ENCODE results near the gene EPHA10.

Gene EPHA10

DNA sequence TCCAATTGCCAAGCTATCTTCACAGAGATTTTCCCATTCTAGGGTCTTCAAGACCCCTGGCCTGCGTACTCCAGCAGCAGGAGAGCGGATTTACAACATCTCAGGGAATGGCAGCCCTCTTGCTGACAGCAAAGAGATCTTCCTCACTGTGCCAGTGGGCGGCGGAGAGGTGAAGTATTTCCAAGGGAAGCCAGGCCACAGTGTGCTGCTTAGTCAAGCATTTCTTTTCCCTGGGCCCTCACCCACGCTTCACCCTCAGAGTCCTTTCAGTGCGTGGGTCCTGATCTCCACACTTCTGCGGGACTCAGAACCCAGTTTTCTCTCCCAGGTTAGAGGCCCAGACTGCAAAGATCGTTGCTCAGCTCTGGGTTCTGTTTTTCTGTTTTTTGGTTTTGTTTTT is 59.5 kb downstream of the EPHA10 start:
- no peak overlapping the region for H3K4me3 ChIP-seq (ENCODE audit: low read length)
- no peak for TF ChIP-seq CTCF (conservative IDR thresholded peaks at IDR 0.05; ENCODE audit: low read depth, low read length)
- no peak for DNase-seq (ENCODE audit: low read depth)

DNA sequence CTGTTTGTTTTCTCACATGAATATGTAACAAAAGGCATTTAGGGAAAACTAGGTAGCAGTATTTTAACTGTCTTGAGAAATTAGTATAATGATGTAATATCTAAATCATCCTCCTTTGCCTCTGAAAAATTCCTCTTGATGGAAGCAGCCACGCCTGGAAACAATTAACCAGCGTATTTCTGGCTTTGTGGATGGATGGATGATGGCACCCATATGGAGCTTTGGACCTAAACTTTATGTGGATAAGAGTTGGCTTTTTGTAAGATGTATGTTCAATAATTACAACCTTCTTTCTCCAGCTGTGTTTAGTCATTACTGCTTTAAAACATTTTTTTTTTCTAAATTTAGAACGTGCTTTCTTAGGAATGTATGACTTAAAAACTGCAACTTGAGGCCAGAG is 60.0 kb downstream of the EPHA10 start:
- no peak for DNase-seq (ENCODE audit: low read depth)
- H3K4me3 ChIP-seq (ENCODE audit: low read length): no peak overlapping the region

DNA sequence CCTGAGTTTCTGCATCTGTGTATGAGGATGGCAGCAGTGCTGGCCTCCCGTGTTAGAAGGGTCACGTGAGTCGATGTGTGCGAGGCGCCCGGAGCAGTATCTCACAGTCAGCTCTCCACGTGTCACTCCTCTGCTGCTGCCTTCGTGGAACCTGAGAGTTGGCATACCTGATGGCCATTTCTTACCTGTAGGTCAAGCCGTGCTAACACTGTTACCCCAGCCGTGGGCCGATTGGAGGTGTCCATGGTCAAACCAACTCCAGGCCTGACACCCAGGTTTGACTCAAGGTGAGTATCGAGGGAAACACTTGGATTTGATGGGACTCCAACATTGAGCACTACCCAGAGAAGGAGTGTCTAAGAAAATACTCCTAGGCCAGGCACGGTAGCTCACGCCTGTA is 61.9 kb downstream of the EPHA10 start:
- no peak for TF ChIP-seq CTCF (conservative IDR thresholded peaks at IDR 0.05; ENCODE audit: low read depth, low read length)
- H3K4me3 ChIP-seq (ENCODE audit: low read length): no peak overlapping the region
- no peak for DNase-seq (ENCODE audit: low read depth)

More for the DNA sequence above, 60.0 kb downstream of the EPHA10 start:
- no peak for TF ChIP-seq CTCF (conservative IDR thresholded peaks at IDR 0.05; ENCODE audit: low read depth, low read length)

DNA sequence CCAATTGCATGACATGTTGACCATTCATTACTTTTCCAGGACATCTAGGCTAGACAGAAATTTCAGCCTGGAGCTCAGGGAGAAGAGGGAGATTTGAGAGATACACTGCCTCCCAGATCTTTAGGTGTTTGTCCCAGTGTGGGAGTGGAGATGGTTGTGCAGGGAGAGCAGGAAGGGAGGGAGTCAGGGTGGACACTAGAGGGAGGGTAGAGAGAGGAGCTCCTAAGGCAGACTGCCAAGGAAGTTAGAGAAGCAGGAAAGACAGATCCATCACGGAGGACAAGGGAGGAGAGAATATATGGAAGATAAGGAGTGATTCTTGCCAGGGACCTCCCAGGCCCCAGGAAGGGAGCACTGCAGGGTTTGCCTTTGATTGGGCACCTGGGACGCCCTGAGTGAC is 63.9 kb downstream of the EPHA10 start:
- H3K4me3 ChIP-seq (ENCODE audit: low read length): no peak overlapping the region
- no peak for DNase-seq (ENCODE audit: low read depth)
- no peak for TF ChIP-seq CTCF (conservative IDR thresholded peaks at IDR 0.05; ENCODE audit: low read depth, low read length)

- TF ChIP-seq CTCF (conservative IDR thresholded peaks at IDR 0.05; ENCODE audit: low read depth, low read length): no peak
- no peak for DNase-seq (ENCODE audit: low read depth)
- no peak overlapping the region for H3K4me3 ChIP-seq (ENCODE audit: low read length)
Measured at GRCh38 chr1:37699147-37699546, 65.8 kb downstream of the EPHA10 start.

GRCh38 chr1:37697737-37698136 is 67.2 kb downstream of the EPHA10 start:
- TF ChIP-seq CTCF (conservative IDR thresholded peaks at IDR 0.05; ENCODE audit: low read depth, low read length): no peak
- no peak for DNase-seq (ENCODE audit: low read depth)
- H3K4me3 ChIP-seq (ENCODE audit: low read length): no peak overlapping the region

DNA sequence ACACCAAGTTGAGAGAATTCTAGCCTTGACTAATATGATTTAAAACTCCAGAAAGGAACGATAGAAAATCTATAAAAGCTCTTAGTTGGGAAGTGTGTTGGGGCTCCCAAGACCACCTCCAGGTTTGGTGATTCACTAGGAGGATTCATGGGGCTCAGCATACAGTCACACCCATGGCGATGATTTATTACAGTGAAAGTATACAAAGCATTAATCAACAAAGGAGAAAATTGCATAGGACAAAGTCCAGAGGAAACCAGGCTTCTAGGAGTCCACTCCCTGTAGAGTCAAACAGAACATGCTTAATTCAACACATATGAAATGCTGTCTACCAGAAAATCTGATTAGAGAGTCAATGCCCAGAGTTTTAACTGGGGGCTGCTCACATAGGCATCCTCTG is 67.8 kb downstream of the EPHA10 start:
- no peak overlapping the region for H3K4me3 ChIP-seq (ENCODE audit: low read length)
- no peak for DNase-seq (ENCODE audit: low read depth)
- no peak for TF ChIP-seq CTCF (conservative IDR thresholded peaks at IDR 0.05; ENCODE audit: low read depth, low read length)
